Measurements from ENCODE around the gene CUL3. TPM values are rescaled to one million over a fixed set of nuclear protein-coding genes. Genes with fewer than 3 reads are reported as not detected.

CUL3 gene
- total RNA-seq, 1 experiment from 2014 or later, result 86.2 TPM

- TF ChIP-seq ZNF423 (CRISPR knock-in tag; IDR thresholded peaks at IDR 0.05), result no peak
- no peak for TF ChIP-seq RORB (CRISPR knock-in tag; IDR thresholded peaks at IDR 0.05)
- TF ChIP-seq ZNF512 (CRISPR knock-in tag; IDR thresholded peaks at IDR 0.05; ENCODE audit: borderline replicate concordance), result no peak
- TF ChIP-seq ZNF425 (CRISPR knock-in tag; conservative IDR thresholded peaks at IDR 0.05), result no peak
- TF ChIP-seq TCF7 (CRISPR knock-in tag; IDR thresholded peaks at IDR 0.05; ENCODE audit: low read depth), result no peak
- TF ChIP-seq E2F4 (CRISPR knock-in tag; IDR thresholded peaks at IDR 0.05; ENCODE audit: borderline replicate concordance, low read depth), result no peak
- CTCF ChIA-PET, result no interaction called here
- POLR2A ChIA-PET, result interaction anchor here (0.8 kb wide), 1 partner anchor 164 kb away, joined by 3 read pairs; the partner anchor contains the start of gene CUL3
- peaks cover 30% of the 10 kb centered on the region for H3K36me3 Mint-ChIP-seq
- no peaks in the 10 kb centered on the region for H3K27me3 Mint-ChIP-seq (ENCODE audit: low read depth)
- H3K4me3 Mint-ChIP-seq, result no peak overlapping the region
- DNase-seq (ENCODE audit: low spot score), result no peak
- H3K27ac Mint-ChIP-seq, result no peak overlapping the region
- peaks cover 24% of the 10 kb centered on the region for H3K9me3 Mint-ChIP-seq
- no peak for ATAC-seq
- peaks cover 13% of the 10 kb centered on the region for H3K4me1 Mint-ChIP-seq
Observed at GRCh38 chr2:224421065-224421464, 164.1 kb downstream of the CUL3 start.

Other genes with a start within 250 kb of the CUL3 start
- gene FAM124B, start 183.3 kb downstream of the CUL3 start, total RNA-seq (2021), result 3.7 to 4.4 TPM (median 3.9 TPM) in 3 replicates
- gene CCDC195, start 131.0 kb upstream of the CUL3 start, total RNA-seq (2021), result not detected in 3 replicates

All from WTC11 (cell line).